Omental fat pad (tissue), 4 donors: ENCODE measurements around the gene COMP. TPM values are rescaled to one million over a fixed set of nuclear protein-coding genes. Genes with fewer than 3 reads are reported as not detected.

ENCODE experiments used
- ATAC-seq: fragments of 150-250 bp; one replicate; pipeline ENCODE4 v1.9.1; 2016; ENCODE audit warnings: mild to moderate bottlenecking, moderate library complexity; ENCODE audit not compliant: low FRiP score
- DNase-seq: peaks from one replicate; pipeline ENCODE4 v3.0.0-alpha.2; 2019; ENCODE audit warnings: low spot score
- total RNA-seq, 4 donors: library from RNA; depleted of rRNA; stranded (reverse); fragments of >200 nt; gene quantifications; one replicate each; pipeline ENCODE4 v1.1.0, GENCODE V29; 2016
- TF ChIP-seq, protein P1 (sequence below), 3 donors: fragments of 450-650 bp; IDR thresholded peaks; one replicate each; pipeline ENCODE4 v1.5.1; 2016 to 2017; ENCODE audit warnings: antibody characterized with exemption in 3 of 3, mild to moderate bottlenecking in 3 of 3, moderate library complexity in 2 of 3

Gene COMP
- total RNA-seq, 4 donors from 2014 or later: 1.1 to 1.9 (median 1.3) TPM

DNA sequence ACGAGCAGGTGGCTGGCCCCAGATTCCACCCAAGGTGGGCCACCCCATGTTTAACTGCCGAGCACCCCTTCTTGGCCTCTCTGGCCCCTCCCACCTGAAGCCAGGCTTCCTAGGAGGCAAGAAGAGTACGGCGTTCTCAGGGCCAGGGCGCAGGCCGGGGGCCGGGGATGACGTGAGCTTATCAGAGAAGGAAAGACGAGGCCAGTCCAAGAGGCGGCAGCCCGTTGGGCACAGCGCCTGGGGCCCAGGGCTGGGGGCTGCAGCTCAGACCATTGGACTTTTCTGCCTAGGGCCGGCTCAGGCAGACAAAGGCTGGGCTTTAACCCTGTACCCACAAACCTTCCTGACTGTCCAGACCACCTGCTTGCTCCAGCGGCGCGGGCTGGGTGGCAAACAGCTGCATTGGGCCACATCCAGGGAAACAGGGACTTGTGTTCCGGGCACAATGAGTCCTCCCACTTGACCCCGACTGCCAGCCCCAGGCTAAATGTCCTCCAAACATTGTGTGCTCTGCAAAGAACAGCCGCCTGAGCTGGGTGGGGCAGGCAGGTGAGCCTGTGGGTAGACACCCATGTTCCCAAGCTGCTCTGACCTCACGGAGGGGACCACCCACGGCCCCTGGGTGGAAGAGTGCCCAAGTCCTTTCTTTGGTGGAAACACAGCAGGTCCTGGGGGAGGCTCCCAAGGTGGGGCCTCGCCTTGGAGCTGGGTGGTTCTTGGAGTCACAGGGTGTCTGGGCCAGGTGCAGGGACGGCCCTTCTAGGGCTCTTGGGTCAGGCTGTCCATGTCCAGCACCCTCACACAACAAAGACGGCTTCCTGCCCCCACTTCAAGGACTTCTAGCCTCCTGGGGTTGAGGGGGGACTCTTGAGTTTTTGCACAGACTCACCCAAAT lies 21.9 kb downstream of the COMP start:
- TF ChIP-seq, protein P1, sequence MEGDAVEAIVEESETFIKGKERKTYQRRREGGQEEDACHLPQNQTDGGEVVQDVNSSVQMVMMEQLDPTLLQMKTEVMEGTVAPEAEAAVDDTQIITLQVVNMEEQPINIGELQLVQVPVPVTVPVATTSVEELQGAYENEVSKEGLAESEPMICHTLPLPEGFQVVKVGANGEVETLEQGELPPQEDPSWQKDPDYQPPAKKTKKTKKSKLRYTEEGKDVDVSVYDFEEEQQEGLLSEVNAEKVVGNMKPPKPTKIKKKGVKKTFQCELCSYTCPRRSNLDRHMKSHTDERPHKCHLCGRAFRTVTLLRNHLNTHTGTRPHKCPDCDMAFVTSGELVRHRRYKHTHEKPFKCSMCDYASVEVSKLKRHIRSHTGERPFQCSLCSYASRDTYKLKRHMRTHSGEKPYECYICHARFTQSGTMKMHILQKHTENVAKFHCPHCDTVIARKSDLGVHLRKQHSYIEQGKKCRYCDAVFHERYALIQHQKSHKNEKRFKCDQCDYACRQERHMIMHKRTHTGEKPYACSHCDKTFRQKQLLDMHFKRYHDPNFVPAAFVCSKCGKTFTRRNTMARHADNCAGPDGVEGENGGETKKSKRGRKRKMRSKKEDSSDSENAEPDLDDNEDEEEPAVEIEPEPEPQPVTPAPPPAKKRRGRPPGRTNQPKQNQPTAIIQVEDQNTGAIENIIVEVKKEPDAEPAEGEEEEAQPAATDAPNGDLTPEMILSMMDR (IDR thresholded peaks at IDR 0.05): no peak
- ATAC-seq (no peak), DNase-seq (no peak)

DNA sequence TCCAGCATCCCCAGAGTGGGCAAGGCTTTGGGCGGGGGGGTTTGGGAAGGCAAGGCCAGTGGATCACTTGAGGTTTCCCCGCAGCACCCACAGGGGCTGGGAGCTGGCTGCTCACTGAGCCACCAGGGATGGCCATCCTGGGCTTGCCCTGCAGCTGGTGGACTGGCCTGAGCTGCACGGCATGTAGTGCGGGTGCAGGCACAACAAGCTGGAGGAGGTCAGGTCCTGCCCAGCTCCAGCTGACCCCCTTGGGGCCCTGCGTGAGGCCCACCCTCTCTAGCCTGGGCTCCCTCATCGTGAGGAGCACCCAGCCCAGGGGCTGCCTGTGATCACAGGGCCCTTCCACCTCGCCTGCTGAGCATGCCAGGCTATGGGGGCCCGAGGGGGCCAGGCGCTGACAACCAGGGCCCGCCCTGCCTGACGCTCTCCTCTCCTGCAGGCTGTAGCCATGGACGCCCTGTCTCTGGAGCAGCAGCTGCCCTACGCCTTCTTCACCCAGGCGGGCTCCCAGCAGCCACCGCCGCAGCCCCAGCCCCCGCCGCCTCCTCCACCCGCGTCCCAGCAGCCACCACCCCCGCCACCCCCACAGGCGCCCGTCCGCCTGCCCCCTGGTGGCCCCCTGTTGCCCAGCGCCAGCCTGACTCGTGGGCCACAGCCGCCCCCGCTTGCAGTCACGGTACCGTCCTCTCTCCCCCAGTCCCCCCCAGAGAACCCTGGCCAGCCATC lies 22.9 kb downstream of the COMP start:
- DNase-seq: no peak
- ATAC-seq: no peak
- TF ChIP-seq, protein P1 (IDR thresholded peaks at IDR 0.05): no peak

DNA sequence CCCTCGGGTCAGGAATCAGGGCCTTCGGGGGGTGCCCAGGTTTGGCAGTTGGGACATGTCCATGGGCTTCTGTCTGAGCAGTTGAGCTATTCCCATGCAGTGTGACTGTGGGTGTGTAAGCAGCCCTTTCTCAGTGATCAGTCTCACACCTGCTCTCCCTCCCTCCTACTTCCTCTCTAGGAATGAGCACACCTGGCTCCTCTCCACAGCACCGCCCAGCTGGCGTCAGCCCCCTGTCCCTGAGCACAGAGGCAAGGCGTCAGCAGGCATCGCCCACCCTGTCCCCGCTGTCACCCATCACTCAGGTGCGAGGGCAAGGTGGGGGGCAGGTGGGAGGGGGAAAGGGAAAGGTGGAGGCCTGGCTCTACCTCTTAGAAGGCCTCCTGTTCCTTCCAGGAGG lies 25.9 kb downstream of the COMP start:
- TF ChIP-seq, protein P1 (IDR thresholded peaks at IDR 0.05): no peak
- ATAC-seq: no peak

DNA sequence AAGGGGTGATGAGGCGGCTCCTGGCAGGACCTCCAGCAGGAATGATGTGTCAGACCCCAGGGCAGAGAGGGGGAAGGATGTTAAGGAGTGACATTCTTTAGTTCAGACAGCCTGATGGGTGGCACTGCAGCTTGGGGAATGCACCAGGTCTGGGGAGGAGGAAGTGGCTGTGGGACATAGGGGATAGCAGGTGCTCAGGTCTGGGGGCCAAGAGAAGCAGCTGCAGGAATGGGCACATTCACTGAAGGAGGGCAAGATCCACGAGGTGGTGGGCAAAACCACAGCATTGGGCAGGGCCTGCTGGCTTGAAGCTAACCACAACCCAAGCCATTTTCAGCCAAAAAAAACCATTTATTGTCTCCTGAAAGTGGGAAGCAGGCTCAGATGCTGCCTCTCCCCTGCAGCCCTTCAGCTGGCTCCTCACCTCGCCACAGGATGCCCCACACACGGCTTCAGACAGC lies 26.5 kb downstream of the COMP start:
- no peak for ATAC-seq
- no peak for DNase-seq
- TF ChIP-seq, protein P1 (IDR thresholded peaks at IDR 0.05): no peak

More for the DNA sequence above, 25.9 kb downstream of the COMP start:
- no peak for DNase-seq

DNA sequence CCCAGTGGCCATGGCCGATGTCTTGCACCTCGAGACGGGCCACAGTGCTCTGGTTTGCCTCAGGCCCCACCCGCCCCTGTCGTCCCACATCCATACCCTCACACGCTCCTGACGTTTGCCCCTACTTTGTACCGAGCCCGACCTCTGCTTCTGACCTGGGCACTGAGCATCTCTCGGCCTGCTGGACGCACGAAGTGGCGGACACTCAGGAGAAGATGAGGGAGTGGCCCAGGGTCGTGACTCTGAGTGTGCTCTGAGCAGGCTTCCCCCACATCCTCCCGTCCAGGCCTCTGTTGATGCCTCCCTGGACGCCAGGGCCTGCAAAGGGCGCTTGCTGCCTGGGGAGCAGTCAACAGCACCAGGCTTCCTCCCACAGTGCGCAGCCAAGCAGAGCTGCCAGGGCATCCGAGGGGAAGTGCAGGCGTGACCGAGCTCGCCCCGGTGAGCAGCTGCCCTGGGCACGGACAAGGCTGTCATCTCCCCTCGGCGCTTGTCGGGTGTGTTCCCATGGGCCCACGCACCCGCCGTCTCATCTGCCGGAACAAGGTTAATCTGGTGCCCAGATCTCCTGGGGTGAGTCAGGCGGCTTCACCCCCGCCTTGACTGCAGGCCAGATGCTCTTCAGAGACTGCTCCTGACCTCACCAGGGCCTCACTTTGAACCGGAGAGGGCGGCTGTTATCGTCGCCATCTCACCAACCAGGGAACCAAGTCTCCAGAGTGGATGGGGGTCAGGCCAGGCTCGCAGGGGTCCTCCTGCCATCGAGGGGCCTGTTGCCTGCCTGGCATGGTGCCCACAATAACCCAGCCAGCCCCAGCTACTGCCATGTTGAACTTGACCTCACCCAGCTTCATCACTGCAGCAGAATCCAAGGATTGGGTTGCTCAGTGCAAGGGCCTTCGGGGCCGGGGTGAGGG lies 27.2 kb downstream of the COMP start:
- DNase-seq: no peak
- peak; percentile 73 for ATAC-seq
- TF ChIP-seq, protein P1 (IDR thresholded peaks at IDR 0.05): no peak
